Measurements from ENCODE around the gene FUT3.

FUT3 gene

DNA sequence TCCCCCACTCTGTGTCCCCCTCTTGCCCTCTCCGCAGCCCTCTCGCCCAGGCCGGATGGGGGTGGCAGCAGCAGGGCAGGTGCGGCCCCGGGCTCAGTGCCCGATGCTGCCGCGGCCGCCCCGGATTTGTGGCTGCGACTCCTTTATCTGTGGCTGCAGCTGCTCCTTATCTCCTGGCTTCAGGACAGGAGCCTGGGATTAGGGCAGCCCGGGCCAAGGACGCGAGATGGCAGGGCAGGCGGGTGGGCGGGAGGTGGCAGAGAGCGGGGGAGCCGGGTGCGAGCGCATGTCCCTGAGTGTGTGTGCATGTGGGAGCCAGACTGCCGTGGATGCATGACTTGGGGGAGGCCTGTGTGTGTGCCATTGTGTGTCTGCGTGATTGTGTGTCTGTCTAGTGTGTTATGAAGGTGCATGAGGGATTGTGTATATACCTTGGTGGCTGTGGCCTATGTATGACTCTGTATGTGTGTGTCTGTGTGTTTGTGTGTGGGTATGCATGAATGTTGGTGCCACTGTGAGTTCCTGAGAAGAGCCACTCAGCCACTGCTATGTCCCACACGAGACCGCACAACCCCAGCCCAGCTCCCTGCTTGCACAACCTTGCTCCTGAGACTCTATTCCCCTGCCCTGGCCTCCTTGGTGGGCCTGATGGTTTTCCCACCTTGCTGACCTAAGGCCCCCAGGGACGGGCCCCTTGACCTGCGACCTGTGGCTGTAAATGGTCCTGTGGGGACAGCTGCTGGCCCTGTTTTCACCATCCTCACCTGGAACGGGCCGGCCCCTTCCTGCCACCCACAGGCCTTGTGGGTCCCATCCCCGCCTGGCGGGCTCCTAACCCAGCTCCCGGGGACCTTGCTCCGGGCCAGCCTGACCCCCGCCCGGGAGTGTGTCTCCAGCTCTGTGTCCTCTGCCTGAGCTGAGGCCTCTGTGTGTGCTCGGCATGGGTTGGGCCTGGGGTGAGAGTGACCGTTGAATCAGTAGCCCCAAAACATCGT is 51.7 kb downstream of the FUT3 start:
- DNase-seq: no peak

DNA sequence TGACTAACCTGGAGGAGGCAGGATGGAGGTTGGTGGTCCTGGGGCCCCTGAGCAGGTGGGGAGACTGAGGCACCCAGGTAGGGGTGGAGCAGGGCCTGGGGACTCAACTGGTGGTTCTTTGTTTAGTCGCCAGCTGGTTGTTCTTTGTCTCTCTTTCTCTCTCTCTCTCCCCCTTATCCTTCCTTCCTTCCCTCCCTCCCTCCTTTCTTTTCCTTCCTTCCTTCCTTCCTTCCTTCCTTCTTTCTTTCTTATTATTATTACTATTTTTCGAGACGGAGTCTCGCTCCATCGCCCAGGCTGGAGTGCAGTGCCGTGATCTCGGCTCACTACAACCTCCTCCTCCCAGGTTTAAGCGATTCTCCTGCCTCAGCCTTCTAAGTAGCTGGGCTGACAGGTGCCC is 53.0 kb downstream of the FUT3 start:
- DNase-seq: no peak

DNA sequence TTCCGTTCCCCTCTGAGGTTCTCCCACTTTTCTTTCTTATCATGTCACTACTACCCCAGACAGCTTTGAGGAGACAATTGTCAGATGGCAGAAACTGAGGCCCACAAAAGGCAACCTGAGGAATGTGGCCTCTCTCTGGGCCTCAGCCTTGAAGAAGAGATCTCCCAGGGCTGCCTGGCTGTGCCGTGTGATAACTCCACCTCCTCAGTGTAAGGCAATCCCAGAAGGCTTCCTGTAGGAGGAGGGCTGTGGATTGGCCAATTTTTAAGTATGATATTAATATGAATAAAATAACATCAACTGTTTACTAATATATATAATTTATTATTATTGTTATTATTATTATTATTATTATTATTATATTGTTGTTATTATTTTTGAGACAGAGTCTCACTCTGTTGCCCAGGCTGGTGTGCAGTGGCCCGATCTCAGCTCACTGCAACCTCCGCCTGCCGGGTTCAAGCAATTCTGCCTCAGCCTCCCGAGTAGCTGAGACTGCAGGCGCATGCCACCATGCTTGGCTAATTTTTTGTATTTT is 55.8 kb downstream of the FUT3 start:
- DNase-seq: no peak

DNA sequence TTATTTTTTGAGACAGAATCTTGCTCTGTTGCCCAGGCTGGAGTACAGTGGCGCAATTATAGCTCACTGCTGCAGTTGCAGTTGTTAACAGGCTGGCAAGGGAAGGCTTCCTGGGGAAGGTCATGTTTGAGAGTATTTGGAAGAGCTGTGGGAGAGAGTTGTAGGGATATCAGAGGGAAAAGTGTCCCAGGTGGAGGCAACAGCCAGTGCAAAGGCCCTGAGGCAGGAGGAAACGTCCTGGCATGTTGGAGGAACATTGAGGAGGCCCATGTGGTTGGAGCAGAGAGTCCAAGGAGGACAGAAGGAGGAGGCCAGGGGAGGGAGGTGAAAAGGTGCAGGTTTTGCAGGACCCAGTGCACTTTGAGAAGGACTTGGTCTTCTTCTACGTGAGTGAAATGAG is 58.1 kb downstream of the FUT3 start:
- no peak for DNase-seq

Data from stimulated activated naive CD4-positive, alpha-beta T cell (primary cell).